Measurements from ENCODE around the gene CHD2.

DNA sequence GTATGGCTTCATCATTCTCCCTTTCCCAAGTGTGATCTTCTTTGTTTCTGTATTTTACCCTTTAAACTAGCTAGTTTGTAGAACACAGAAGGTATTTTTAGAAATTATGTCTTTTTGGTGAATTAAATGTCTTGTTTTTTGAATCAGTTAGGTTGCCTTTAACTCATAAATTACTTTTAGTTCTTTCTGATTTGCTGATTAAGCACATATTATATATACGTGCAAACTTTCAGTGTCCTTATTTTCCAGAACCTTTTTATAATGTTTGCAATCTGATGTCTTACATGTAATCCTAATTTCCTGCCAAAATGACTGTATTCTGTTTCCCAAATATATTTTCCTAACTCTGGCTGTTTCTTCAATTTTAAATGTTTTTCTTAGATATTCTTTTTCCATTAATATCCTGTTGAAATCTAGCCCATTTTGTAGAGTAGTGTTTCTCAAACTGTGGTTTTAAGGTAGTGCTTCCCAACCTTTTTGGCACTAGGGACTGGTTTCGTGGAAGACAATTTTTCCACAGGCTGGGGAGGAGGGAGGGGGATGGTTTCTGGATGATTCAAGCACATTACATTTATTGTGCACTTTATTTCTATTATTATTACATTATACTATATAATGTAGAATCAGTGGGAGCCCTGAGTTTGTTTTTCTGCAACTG lies 51.8 kb downstream of the CHD2 start:
- TF ChIP-seq RARB (CRISPR knock-in tag; IDR thresholded peaks at IDR 0.05) (no peak), ZNF8 (CRISPR knock-in tag; IDR thresholded peaks at IDR 0.05) (no peak), SNAI2 (CRISPR knock-in tag; IDR thresholded peaks at IDR 0.05) (no peak), ESRRG (CRISPR knock-in tag; IDR thresholded peaks at IDR 0.05) (no peak), ZFP30 (CRISPR knock-in tag; IDR thresholded peaks at IDR 0.05) (no peak), OSR1 (CRISPR knock-in tag; IDR thresholded peaks at IDR 0.05) (no peak), ZFP3 (CRISPR knock-in tag; IDR thresholded peaks at IDR 0.05) (no peak), ISL1 (CRISPR knock-in tag; IDR thresholded peaks at IDR 0.05) (no peak), ARNTL (CRISPR knock-in tag; IDR thresholded peaks at IDR 0.05; ENCODE audit: borderline replicate concordance, low read depth) (no peak), CREB5 (CRISPR knock-in tag; IDR thresholded peaks at IDR 0.05; ENCODE audit: low read depth) (no peak)
- TF ChIP-seq, protein P1, sequence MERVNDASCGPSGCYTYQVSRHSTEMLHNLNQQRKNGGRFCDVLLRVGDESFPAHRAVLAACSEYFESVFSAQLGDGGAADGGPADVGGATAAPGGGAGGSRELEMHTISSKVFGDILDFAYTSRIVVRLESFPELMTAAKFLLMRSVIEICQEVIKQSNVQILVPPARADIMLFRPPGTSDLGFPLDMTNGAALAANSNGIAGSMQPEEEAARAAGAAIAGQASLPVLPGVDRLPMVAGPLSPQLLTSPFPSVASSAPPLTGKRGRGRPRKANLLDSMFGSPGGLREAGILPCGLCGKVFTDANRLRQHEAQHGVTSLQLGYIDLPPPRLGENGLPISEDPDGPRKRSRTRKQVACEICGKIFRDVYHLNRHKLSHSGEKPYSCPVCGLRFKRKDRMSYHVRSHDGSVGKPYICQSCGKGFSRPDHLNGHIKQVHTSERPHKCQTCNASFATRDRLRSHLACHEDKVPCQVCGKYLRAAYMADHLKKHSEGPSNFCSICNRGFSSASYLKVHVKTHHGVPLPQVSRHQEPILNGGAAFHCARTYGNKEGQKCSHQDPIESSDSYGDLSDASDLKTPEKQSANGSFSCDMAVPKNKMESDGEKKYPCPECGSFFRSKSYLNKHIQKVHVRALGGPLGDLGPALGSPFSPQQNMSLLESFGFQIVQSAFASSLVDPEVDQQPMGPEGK (CRISPR knock-in tag; IDR thresholded peaks at IDR 0.05; ENCODE audit: borderline replicate concordance): no peak
